AG08395 (cell line): Measurements from ENCODE around the gene TBC1D9B.
A peak's percentile ranks its signal among the peaks of the same experiment; 100 is the strongest.

Experiments
- DNase-seq: peaks from one replicate; pipeline ENCODE4 v3.0.0; 2012; ENCODE audit warnings: mixed read lengths, low spot score

TBC1D9B gene

DNA sequence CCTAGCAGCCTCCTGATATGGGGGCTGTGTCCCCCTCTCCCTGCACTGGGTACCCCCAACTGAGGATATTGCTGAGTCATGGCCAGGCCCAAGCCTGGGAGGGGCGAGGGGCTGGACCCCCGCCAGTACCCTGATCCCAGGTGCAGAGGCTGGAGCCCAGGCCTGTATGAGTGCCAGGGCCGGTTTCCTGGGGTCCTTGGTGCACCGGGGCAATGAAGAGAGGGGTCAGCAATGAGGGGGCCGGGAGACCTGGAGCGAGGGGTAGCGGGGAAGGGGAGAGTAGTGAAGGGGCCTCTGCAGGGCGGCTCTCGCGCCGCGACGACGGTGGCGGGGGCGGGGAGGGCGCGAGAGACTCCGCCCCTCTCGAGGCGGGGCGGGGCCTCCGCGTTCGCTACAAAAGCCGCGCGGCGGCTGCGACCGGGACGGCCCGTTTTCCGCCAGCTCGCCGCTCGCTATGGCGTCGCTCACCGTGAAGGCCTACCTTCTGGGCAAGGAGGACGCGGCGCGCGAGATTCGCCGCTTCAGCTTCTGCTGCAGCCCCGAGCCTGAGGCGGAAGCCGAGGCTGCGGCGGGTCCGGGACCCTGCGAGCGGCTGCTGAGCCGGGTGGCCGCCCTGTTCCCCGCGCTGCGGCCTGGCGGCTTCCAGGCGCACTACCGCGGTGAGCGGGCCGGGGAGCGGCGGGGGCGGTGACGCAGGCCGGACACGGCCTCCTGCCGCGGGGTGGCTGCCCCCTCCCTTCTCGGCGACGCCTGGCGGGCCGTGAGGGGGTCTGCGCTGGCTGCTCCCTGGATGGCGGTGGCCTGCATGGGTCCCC is 87.0 kb downstream of the TBC1D9B start, which contains the start of gene SQSTM1:
TSS of gene SQSTM1 (plus strand) at position 423 of the 815 bp plus-strand sequence. CDS start at position 455, 32 bp downstream.
- DNase-seq: peak; percentile 92

GRCh38 chr5:179820127-179820482 is 87.6 kb downstream of the TBC1D9B start:
- no peak for DNase-seq

GRCh38 chr5:179819296-179820126 is 88.2 kb downstream of the TBC1D9B start:
- DNase-seq: peak; percentile 38

DNA sequence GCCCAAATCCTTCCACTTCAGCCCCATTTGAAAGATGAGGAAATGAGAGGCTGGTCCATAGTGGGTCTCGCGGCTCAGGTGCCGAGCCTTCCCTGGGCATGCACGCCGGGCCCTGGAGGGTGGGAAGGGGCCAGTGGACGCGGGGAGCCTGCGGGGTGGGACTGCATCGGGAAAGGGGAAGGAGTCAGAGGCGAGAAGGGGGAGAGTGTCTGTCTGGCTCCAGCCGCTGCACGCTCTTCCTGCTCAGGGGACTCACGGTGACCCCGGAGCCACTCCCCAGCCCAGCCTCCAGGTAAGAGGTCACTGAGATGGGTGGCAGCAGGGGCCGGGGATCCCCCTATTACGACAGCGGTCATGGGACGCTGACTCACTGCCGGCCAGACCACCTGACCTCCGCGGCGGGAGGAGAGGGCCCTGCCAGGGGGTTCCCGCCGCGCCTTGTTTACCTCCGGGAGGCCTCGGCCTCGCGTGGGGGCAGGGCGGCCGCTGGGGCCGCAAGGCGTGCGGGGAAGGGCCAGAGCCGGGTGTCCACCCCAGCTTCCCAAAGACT is 88.9 kb downstream of the TBC1D9B start:
- peak; percentile 88 for DNase-seq

DNA sequence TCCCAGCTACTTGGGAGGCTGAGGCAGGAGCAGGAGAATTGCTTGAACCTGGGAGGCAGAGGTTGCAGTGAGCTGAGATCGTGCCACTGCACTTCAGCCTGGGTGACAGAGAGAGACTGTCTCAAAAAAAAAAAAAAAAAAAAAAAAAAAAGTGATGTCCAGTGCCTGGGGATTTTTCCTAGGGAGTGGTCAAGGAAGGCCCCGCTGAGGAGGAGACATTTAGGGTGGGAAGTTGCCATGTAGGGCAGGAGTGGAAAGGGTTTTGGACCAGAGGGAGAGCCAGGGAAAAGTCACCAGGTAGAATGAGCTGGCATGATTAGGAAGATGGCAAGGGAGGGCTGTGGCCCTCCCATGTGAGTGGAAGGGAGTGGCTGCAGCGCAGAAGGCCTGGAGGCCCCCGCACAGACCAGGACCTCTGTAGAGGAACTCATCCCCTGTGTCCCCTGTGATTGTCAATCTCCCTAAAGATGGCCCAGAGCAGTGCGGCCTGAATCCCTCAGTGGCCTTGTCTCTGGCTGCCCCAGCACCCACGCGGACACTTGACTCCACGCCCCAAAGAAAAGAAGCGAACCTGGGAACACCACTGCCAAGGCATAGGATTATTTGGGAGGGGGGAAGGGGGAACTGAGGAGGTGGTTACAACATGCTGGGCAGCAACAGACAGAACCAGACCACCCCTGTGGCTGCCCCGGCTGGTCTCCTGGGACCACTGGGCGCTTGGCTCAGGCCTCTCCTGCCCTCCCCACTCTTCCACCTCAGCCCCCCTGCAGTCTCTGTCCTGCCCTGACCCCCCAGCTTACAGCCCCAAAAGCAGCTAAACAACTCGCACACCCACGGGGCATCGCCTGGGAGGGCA is 89.6 kb downstream of the TBC1D9B start:
- DNase-seq: no peak

DNA sequence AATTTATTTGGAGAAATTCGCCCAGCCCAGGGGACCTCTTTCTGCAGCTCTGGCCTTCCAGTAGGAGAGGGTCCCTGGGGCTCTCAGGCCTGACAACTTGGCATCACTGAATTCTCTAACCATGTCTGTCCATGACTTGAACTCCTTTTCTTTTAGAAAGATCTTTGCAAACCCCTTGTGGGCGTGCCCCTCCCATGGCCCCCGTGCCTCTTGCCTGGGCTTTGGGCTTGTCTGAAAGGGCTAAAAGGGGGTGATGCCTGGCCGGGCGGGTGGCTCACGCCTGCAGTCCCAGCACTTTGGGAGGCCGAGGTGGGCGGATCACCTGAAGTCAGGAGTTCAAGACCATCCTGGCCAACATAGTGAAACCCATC is 90.2 kb downstream of the TBC1D9B start:
- DNase-seq: no peak

- no peak for DNase-seq
Measured at GRCh38 chr5:179816796-179817469, 90.8 kb downstream of the TBC1D9B start.

GRCh38 chr5:179816401-179816795 is 91.3 kb downstream of the TBC1D9B start:
- no peak for DNase-seq

- DNase-seq: no peak
Measured at GRCh38 chr5:179815491-179816249, 92.0 kb downstream of the TBC1D9B start.

DNA sequence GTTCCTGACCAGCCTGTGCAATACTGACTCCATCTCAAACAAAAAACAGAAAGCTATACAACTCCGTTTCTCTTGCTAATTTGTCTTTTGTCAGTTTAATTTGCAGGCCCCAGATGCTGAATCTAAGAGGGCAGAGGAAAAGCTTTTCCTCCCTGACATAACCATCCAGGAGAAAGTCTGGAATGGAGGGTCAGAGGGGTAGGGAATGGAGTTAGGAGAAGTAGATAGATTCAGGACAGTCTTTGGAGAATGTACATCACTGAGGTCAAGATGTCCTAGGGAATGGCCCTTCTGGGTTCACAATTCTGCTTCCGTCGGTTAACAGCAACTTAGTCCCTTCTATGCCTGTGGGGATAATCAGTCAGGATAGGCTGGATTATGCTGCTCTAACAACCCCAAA is 93.6 kb downstream of the TBC1D9B start:
- DNase-seq: no peak

GRCh38 chr5:179812997-179813607 is 94.6 kb downstream of the TBC1D9B start:
- no peak for DNase-seq

GRCh38 chr5:179812135-179812825 is 95.4 kb downstream of the TBC1D9B start:
- no peak for DNase-seq
